Measurements from ENCODE around the gene HES7.

Gene HES7

GRCh38 chr17:8072341-8072728 is 51.6 kb downstream of the HES7 start:
- no peak for DNase-seq

- no peak for DNase-seq
Observed at GRCh38 chr17:8071496-8071895, 52.4 kb downstream of the HES7 start.

All from fibroblast of skin of scalp (primary cell).